ENCODE data around the gene SMIM45.
A peak's percentile ranks its signal among the peaks of the same experiment; 100 is the strongest.

Gene SMIM45

GRCh38 chr22:41935509-41935908 is 16.4 kb upstream of the SMIM45 start:
- Histone ChIP-seq H3K27me3 (ENCODE audit: insufficient read depth, low read length, poor library complexity) (no peaks in the 10 kb centered on the region), H3K36me3 (ENCODE audit: insufficient read depth, low read length) (peaks cover 76% of the 10 kb centered on the region), H3K27ac (ENCODE audit: low read length) (no peak overlapping the region), H3K4me2 (ENCODE audit: insufficient read depth, low read length) (no peak overlapping the region), H3K79me2 (ENCODE audit: insufficient read depth, low read length) (peaks cover 33% of the 10 kb centered on the region), H3K4me1 (ENCODE audit: insufficient read depth, low read length) (0 out of 2 replicates have a peak, but pooled peaks cover 4% of the 10 kb centered on the region), H3K9ac (ENCODE audit: low read depth, low read length) (no peak overlapping the region), H2AFZ (ENCODE audit: low read depth, low read length) (no peak overlapping the region), H4K20me1 (ENCODE audit: insufficient read depth, low read length) (peaks cover 61% of the 10 kb centered on the region), H3K4me3 (ENCODE audit: low read depth in 1 of 2, low read length in 2 of 2) (no peak overlapping the region), H3K9me3 (ENCODE audit: insufficient read depth, low read length, severe bottlenecking) (no peaks in the 10 kb centered on the region)
- no peak for TF ChIP-seq EZH2 (IDR thresholded peaks at IDR 0.05; ENCODE audit: borderline replicate concordance, low read depth, low read length, severe bottlenecking)
- TF ChIP-seq CTCF (IDR thresholded peaks at IDR 0.05; ENCODE audit: borderline replicate concordance, extremely low read depth, low read length, poor library complexity, severe bottlenecking): no peak
- ATAC-seq (ENCODE audit: insufficient read depth, low read depth) (peak; percentile 21; the same call in 1 of the 3 replicates), DNase-seq (no peak)

GRCh38 chr22:41936894-41937169 is 15.1 kb upstream of the SMIM45 start:
- Histone ChIP-seq H4K20me1 (ENCODE audit: insufficient read depth, low read length) (peaks cover 71% of the 10 kb centered on the region), H3K79me2 (ENCODE audit: insufficient read depth, low read length) (peaks cover 47% of the 10 kb centered on the region), H3K4me2 (ENCODE audit: insufficient read depth, low read length) (no peak overlapping the region)

GRCh38 chr22:41939981-41940831 is 11.7 kb upstream of the SMIM45 start:
- Histone ChIP-seq H3K4me3 (ENCODE audit: low read depth in 1 of 2, low read length in 2 of 2) (no peak overlapping the region), H4K20me1 (ENCODE audit: insufficient read depth, low read length) (peaks cover 54% of the 10 kb centered on the region), H3K79me2 (ENCODE audit: insufficient read depth, low read length) (peaks cover 71% of the 10 kb centered on the region), H3K27me3 (ENCODE audit: insufficient read depth, low read length, poor library complexity) (no peaks in the 10 kb centered on the region), H3K4me2 (ENCODE audit: insufficient read depth, low read length) (peak overlapping the region; percentile 41; the same call in 1 of the 2 replicates), H3K36me3 (ENCODE audit: insufficient read depth, low read length) (peaks cover 85% of the 10 kb centered on the region), H3K27ac (ENCODE audit: low read length) (peak overlapping the region; percentile 37), H3K9ac (ENCODE audit: low read depth, low read length) (peak overlapping the region; percentile 15; the same call in 1 of the 2 replicates), H3K4me1 (ENCODE audit: insufficient read depth, low read length) (peaks cover 45% of the 10 kb centered on the region), H3K9me3 (ENCODE audit: insufficient read depth, low read length, severe bottlenecking) (no peaks in the 10 kb centered on the region), H2AFZ (ENCODE audit: low read depth, low read length) (no peak overlapping the region)
- ATAC-seq (ENCODE audit: insufficient read depth, low read depth): no peak
- no peak for DNase-seq
- TF ChIP-seq CTCF (IDR thresholded peaks at IDR 0.05; ENCODE audit: borderline replicate concordance, extremely low read depth, low read length, poor library complexity, severe bottlenecking): no peak
- TF ChIP-seq EZH2 (IDR thresholded peaks at IDR 0.05; ENCODE audit: borderline replicate concordance, low read depth, low read length, severe bottlenecking): no peak

More at GRCh38 chr22:41936894-41937169, 15.1 kb upstream of the SMIM45 start:
- no peak overlapping the region for H3K9ac ChIP-seq (ENCODE audit: low read depth, low read length)
- no peak overlapping the region for H2AFZ ChIP-seq (ENCODE audit: low read depth, low read length)
- no peak overlapping the region for H3K4me3 ChIP-seq (ENCODE audit: low read depth in 1 of 2, low read length in 2 of 2)
- H3K27me3 ChIP-seq (ENCODE audit: insufficient read depth, low read length, poor library complexity): no peaks in the 10 kb centered on the region
- TF ChIP-seq CTCF (IDR thresholded peaks at IDR 0.05; ENCODE audit: borderline replicate concordance, extremely low read depth, low read length, poor library complexity, severe bottlenecking) (no peak), EZH2 (IDR thresholded peaks at IDR 0.05; ENCODE audit: borderline replicate concordance, low read depth, low read length, severe bottlenecking) (no peak)
- no peaks in the 10 kb centered on the region for H3K9me3 ChIP-seq (ENCODE audit: insufficient read depth, low read length, severe bottlenecking)
- DNase-seq (no peak), ATAC-seq (ENCODE audit: insufficient read depth, low read depth) (no peak)
- peaks cover 17% of the 10 kb centered on the region for H3K4me1 ChIP-seq (ENCODE audit: insufficient read depth, low read length)
- H3K36me3 ChIP-seq (ENCODE audit: insufficient read depth, low read length): peaks cover 84% of the 10 kb centered on the region
- H3K27ac ChIP-seq (ENCODE audit: low read length): no peak overlapping the region

Data from DND-41 (cell line).